Suprapubic skin (tissue), 4 donors: ENCODE measurements around the gene CYP2W1. TPM values are rescaled to one million over a fixed set of nuclear protein-coding genes. Genes with fewer than 3 reads are reported as not detected.
"Not testable (repeated sequence)": the region's sequence is repeated elsewhere in the genome, so short reads cannot be mapped to it uniquely, and the experiment has no call there.

ENCODE experiments used
- DNase-seq, 2 donors: peaks; one replicate each; pipeline ENCODE4 v3.0.0-alpha.2; 2019; ENCODE audit warnings: low spot score in 2 of 2
- H3K27ac ChIP-seq: fragments of 200-600 bp; sonication (generic); one replicate; pipeline ENCODE4 v1.5.1; 2019
- H3K27me3 ChIP-seq: fragments of 200-600 bp; sonication (generic); one replicate; pipeline ENCODE4 v1.5.1; 2019
- H3K36me3 ChIP-seq: fragments of 200-600 bp; sonication (generic); one replicate; pipeline ENCODE4 v1.5.1; 2019
- H3K4me1 ChIP-seq: fragments of 200-600 bp; sonication (generic); one replicate; pipeline ENCODE4 v1.5.1; 2019
- H3K4me3 ChIP-seq: fragments of 200-600 bp; sonication (generic); one replicate; pipeline ENCODE4 v1.5.1; 2019; ENCODE audit warnings: mild to moderate bottlenecking
- H3K9me3 ChIP-seq: fragments of 200-600 bp; sonication (generic); one replicate; pipeline ENCODE4 v1.5.1; 2019
- CTCF ChIP-seq, 2 donors: fragments of 200-600 bp in 1 of 2; fragments of 450-650 bp in 1 of 2; sonication (generic) in 1 of 2; IDR thresholded peaks; one replicate each; pipeline ENCODE4 v1.5.1; 2016 to 2019; ENCODE audit warnings: antibody characterized with exemption in 2 of 2, mild to moderate bottlenecking in 1 of 2, moderate library complexity in 1 of 2
- EP300 ChIP-seq: sonication (generic); formaldehyde crosslinking; IDR thresholded peaks from one replicate; pipeline ENCODE4 v1.6.1; 2017; ENCODE audit warnings: antibody characterized with exemption
- POLR2A ChIP-seq, 2 donors: fragments of 450-650 bp; IDR thresholded peaks; one replicate each; pipeline ENCODE4 v1.6.1; 2017; ENCODE audit warnings: antibody characterized with exemption in 2 of 2, mild to moderate bottlenecking in 2 of 2, moderate library complexity in 2 of 2
- POLR2AphosphoS5 ChIP-seq, 3 donors: sonication (generic); formaldehyde crosslinking; IDR thresholded peaks; one replicate each; pipeline ENCODE4 v1.6.1; 2017; ENCODE audit warnings: antibody characterized with exemption in 3 of 3
- WGBS: methylation state at CpG from one replicate; pipeline ENCODE4 v1.1.5; 2018; 5-methylcytosine and 5-hydroxymethylcytosine counted together
- total RNA-seq, 4 donors: library from RNA; depleted of rRNA; stranded (reverse); fragments of >200 nt; gene quantifications; one replicate each; pipeline ENCODE4 v1.1.0, GENCODE V29; 2016

Gene CYP2W1
- total RNA-seq, 4 donors from 2014 or later = 13.3 to 20.8 (median 15.4) TPM

DNA sequence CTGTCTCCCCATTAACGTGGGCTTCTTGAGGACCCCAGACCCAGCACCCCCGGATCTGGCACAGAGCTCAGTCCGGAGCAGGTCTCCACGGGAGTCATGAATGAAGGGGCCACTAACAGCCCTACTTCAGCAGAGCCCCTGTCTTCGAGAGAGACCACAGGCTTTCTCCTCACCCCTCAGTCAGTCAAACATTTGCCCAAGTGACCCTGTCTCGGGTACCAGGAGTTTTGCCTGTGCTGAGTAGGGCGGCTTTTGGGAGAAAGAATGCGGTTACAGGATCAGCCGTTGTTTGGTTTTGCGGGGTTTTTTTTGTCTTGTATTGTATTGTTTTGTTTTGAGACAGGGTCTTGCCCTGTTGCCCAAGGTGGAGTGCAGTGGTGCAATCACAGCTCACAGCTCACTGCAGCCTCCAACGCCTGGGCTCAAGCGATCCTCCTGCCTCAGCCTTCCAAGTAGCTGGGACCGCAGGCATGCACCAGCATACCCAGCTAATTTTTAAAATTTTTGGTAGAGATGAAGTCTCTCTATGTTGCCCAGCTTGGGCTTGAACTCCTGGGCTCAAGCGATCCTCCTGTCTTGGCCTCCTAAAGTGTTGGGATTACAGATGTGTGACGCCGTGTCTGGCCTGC, 45.0 kb upstream of the CYP2W1 start:
- DNase-seq = peak in 1 of 2 donors; percentile 25
- no peak overlapping the region for H3K27ac ChIP-seq
- no peaks in the 10 kb centered on the region for H3K4me1 ChIP-seq
- WGBS = 90% methylated on average over 14 of the region's 16 CpGs
- TF ChIP-seq POLR2A (IDR thresholded peaks at IDR 0.05) (no peak), EP300 (no peak), POLR2AphosphoS5 (IDR thresholded peaks at IDR 0.05) (no peak), CTCF (IDR thresholded peaks at IDR 0.05) (no peak)
- no peaks in the 10 kb centered on the region for H3K27me3 ChIP-seq
- H3K36me3 ChIP-seq = no peaks in the 10 kb centered on the region
- H3K4me3 ChIP-seq = no peak overlapping the region
- H3K9me3 ChIP-seq = no peaks in the 10 kb centered on the region

DNA sequence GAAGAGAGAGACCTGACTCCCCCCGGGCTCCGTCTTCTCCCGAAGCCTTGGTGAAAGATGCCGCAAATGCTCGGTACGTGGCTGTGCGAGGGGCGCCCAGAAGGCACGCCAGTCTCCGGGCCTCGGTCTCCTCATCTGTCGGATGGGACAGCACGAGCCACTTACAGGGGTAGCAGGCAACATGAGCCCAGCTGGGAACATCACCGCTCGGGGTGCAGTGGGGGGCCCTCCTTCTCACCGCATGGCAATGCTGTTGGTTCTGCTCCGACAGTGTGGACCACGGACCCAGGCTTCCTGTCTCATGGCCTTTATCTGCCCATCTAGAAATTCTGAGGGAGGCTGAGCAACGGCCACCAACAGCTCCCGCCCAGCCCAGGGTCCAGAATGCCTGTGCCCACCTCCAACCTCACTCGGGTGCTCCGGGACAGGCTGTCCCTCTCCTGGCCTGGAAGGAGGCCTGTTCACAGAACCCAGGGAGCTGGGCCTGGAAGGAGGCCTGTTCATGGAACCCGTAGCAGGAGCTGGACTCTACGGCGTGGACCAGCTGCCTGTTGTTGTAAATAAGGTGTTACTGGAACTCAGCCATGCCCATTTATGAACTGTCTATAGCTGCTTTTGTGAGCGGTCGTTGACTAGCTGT, 44.3 kb upstream of the CYP2W1 start:
- DNase-seq = peak in 1 of 2 donors; percentile 60
- Histone ChIP-seq H3K27ac (no peak overlapping the region), H3K27me3 (no peaks in the 10 kb centered on the region), H3K4me3 (no peak overlapping the region), H3K4me1 (no peaks in the 10 kb centered on the region), H3K9me3 (no peaks in the 10 kb centered on the region), H3K36me3 (no peaks in the 10 kb centered on the region)
- TF ChIP-seq CTCF (IDR thresholded peaks at IDR 0.05) (no peak), POLR2A (IDR thresholded peaks at IDR 0.05) (no peak), EP300 (no peak), POLR2AphosphoS5 (IDR thresholded peaks at IDR 0.05) (no peak)
- 96% methylated on average over 27 of the region's 27 CpGs for WGBS

GRCh38 chr7:939843-940242, 43.1 kb upstream of the CYP2W1 start:
- Histone ChIP-seq H3K36me3 (no peaks in the 10 kb centered on the region), H3K9me3 (no peaks in the 10 kb centered on the region), H3K27me3 (no peaks in the 10 kb centered on the region), H3K27ac (no peak overlapping the region), H3K4me1 (peaks cover 1% of the 10 kb centered on the region), H3K4me3 (no peak overlapping the region)
- DNase-seq = peak in 1 of 2 donors; percentile 16
- WGBS = 86% methylated on average over 3 of the region's 4 CpGs
- TF ChIP-seq POLR2A (IDR thresholded peaks at IDR 0.05) (no peak), CTCF (IDR thresholded peaks at IDR 0.05) (no peak), POLR2AphosphoS5 (IDR thresholded peaks at IDR 0.05) (no peak), EP300 (no peak)

GRCh38 chr7:940599-941408, 42.2 kb upstream of the CYP2W1 start:
- TF ChIP-seq EP300 (no peak), POLR2A (IDR thresholded peaks at IDR 0.05) (no peak), POLR2AphosphoS5 (IDR thresholded peaks at IDR 0.05) (no peak), CTCF (IDR thresholded peaks at IDR 0.05) (no peak)
- no peaks in the 10 kb centered on the region for H3K27me3 ChIP-seq
- no peaks in the 10 kb centered on the region for H3K36me3 ChIP-seq
- no peak overlapping the region for H3K27ac ChIP-seq
- no peaks in the 10 kb centered on the region for H3K9me3 ChIP-seq
- no peak overlapping the region for H3K4me3 ChIP-seq
- DNase-seq = no peak
- WGBS = 21% methylated on average over 2 of the region's 2 CpGs
- peaks cover 11% of the 10 kb centered on the region for H3K4me1 ChIP-seq

GRCh38 chr7:943793-944192, 39.2 kb upstream of the CYP2W1 start:
- DNase-seq = peak in 1 of 2 donors; percentile 21
- not testable (repeated sequence) for H3K36me3 ChIP-seq, H3K4me3 ChIP-seq, H3K27ac ChIP-seq, H3K9me3 ChIP-seq, H3K27me3 ChIP-seq
- H3K4me1 ChIP-seq = peaks cover 17% of the 10 kb centered on the region
- 83% methylated on average over 4 of the region's 4 CpGs for WGBS
